HG02885 (cell line): ENCODE results near the gene EPC1.
A peak's percentile ranks its signal among the peaks of the same experiment; 100 is the strongest.

Experiments used
- ATAC-seq: cut with Tn5 transposase; IDR thresholded peaks from one replicate; pipeline ENCODE4 v1.9.1; 2021; ENCODE audit warnings: mild to moderate bottlenecking; ENCODE audit not compliant: unreplicated experiment, poor library complexity

Gene EPC1

GRCh38 chr10:32298075-32298812 lies 48.7 kb downstream of the EPC1 start:
- ATAC-seq: no peak

DNA sequence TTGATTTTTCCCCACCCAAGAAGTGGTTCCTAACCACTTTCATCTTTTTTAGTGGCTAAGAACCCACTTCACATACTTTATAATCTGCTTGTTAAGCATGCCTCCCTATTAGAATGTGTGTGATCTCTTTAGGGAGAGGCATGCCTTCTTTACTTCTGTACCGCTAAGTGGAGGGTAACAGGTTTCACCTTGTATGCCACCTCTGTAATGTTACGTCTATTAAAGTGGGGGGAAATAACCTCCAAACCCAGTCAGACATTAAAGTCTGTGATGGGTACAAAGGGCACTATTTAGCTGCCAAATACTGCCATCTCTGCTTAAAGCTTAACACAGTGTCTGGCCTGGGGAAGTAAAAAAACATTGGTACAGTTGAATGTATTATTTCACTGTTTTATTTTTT lies 51.9 kb downstream of the EPC1 start:
- no peak for ATAC-seq

GRCh38 chr10:32293581-32293980 lies 53.4 kb downstream of the EPC1 start:
- no peak for ATAC-seq

DNA sequence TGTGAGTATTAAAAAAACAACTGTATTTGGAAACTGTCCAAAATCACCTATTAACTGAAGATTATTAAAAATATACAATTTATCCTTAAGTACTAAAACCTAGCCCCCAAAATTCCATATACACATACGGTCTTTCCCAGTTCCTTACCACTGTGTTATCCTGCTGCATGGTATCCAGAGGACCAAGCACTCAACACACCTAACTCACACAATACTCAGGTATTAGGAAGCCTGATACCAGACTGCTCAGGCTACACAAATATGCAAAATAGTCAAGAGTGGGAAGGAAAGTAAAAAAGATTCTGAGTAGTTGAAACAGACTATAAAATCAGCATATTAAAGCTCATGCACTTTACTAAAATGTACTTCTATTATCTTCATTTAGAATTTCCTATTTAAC lies 67.2 kb downstream of the EPC1 start:
- ATAC-seq: no peak

DNA sequence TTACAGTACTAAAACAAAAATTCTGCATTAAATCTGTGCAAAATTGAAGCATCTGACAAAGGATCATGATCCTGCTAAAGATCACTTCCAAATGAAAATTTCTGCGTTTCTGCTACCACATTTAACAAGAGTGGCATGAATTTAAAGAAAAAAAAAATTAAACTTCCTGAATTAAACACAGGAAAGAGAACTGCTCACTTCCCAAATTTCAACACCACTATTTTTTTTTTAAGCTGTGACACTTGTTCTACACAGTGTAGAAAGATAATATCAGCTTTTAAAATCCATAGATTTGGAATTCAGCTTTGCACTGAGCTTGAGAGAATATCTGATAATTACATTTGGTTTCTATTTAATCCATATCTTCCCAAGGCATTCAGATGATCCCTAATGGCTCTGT lies 73.6 kb downstream of the EPC1 start:
- ATAC-seq: no peak

GRCh38 chr10:32271617-32272016 lies 75.3 kb downstream of the EPC1 start:
- no peak for ATAC-seq

- ATAC-seq: no peak
Measured at GRCh38 chr10:32269343-32270100, 77.4 kb downstream of the EPC1 start.

GRCh38 chr10:32268788-32269187 lies 78.2 kb downstream of the EPC1 start:
- ATAC-seq: no peak

- no peak for ATAC-seq
Measured at GRCh38 chr10:32266979-32267378, 80.0 kb downstream of the EPC1 start.

DNA sequence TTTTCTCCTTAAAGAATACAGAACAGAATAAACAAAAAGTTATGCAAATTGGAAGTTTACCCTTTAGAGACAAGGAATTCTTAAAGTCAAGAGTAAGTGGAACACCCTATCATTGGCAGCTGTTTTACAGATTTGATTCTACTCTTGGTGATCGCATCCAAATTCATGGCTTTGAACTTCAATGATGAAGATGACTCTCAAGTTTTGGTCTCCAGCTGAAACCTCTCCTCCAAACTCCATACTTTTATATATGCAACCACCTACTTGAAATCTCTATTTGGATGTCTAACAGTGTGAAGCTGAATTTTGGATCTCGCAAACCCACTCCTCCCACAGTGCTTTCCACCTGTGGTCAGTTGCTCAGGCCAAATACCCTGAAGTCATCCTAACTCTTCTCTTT lies 80.4 kb downstream of the EPC1 start:
- ATAC-seq: no peak

DNA sequence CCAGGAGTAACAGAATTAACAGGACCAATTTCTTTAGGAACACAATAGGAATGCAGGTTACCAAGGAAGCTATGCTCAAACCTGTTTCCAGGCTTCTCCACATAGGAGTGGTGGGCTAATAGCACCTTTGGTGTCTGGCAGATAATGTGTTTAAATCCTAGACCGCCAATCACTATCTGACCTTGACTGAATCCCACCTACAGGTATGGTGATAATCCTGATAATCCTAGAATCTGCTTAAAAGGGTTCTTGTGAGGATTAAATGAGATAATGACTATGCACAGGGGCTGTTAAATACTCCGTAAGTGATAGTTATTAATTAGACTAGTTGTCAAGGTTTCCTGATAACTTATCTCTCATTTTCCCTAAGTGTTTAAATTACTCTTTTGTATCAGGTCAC lies 81.2 kb downstream of the EPC1 start:
- ATAC-seq: no peak

DNA sequence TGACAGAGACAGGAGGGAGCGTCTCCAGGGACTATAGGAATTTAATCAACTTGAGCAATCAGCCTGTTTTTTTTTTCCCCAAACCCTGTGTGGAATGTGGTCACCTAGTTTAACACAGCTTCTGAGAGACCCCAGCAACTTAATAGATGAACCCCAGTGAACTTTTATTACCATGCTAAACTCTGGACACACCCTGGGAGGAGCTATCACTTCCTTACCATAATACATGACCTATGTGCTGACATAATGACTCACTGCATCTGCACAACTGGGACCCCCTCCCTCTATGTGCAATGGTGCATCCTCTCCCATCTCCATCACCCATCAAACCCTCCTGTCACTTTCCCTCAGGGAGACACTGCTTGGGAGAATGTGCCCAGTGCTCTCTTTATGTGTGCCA lies 83.7 kb downstream of the EPC1 start:
- ATAC-seq: no peak

- no peak for ATAC-seq
Measured at GRCh38 chr10:32259551-32259950, 87.4 kb downstream of the EPC1 start.

GRCh38 chr10:32256613-32257437 lies 90.1 kb downstream of the EPC1 start:
- peak; percentile 76 for ATAC-seq

DNA sequence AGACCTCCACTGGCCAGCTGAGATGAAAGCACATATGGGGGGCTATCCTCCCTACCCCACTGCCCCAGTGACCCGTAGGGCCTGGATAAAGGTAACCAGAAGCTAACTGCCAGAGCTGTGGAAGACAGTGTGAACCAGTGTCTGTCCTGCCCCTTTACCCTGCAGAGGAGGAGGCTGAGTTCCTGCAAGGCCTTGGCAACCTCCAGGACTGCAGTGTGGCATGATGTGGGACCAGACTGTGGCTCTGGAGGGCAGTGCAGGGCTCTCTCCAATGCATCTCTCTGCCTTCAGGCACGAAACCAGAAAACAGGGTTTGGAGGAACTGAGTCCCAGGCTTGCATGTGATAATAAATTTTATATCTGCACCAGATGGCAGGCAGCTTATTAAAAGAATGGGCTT lies 93.1 kb downstream of the EPC1 start:
- ATAC-seq: no peak

GRCh38 chr10:32253276-32253675 lies 93.7 kb downstream of the EPC1 start:
- no peak for ATAC-seq

GRCh38 chr10:32250489-32250888 lies 96.5 kb downstream of the EPC1 start:
- ATAC-seq: peak; percentile 78

DNA sequence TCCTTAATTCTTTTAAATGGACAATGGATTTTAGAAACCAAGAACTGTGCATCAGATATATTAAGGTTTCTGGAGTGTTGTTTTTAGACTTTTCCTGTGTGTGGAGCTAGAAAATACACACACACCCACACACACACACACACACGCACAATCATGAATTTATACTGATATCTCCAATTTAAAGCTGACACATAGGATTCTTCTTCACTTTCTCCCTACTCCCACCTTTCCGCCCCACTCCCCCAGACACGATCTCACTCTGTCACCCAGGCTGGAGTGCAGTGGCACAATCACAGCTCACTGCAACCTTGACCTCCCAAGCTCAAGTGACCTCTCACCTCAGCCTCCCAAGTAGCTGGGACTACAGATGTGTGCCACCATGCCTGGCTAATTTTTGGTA lies 100.3 kb downstream of the EPC1 start:
- no peak for ATAC-seq

DNA sequence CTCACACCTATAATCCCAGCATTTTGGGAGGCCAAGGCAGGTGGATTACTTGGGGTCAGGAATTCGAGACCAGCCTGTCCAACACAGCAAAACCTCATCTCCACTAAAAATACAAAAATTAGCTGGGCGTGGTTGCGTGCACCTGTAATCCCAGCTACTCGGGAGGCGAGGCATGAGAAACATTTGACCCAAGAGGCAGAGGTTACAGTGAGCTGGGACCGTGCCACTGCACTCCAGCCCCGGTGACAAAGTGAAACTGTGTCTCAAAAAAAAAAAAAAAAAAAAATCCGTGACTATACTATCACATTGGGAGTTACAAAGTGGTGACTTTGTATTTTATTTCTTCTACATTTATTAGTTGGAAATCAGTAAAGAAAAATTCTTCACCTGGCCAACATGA lies 101.2 kb downstream of the EPC1 start:
- ATAC-seq: no peak

- peak; percentile 64 for ATAC-seq
Measured at GRCh38 chr10:32244421-32245207, 102.3 kb downstream of the EPC1 start.
